NT2/D1 (cell line): Measurements from ENCODE around the gene HOPX.
"Not testable (repeated sequence)": the region's sequence is repeated elsewhere in the genome, so short reads cannot be mapped to it uniquely, and the experiment has no call there.

Experiments used
- SUZ12 ChIP-seq: IDR thresholded peaks from 2 replicates; pipeline ENCODE4 v1.6.1; 2011; ENCODE audit not compliant: insufficient read length, insufficient read depth; ENCODE audit errors: extremely low read depth
- YY1 ChIP-seq: IDR thresholded peaks from 2 replicates; pipeline ENCODE4 v1.6.1; 2011; ENCODE audit not compliant: insufficient read length, insufficient read depth

DNA sequence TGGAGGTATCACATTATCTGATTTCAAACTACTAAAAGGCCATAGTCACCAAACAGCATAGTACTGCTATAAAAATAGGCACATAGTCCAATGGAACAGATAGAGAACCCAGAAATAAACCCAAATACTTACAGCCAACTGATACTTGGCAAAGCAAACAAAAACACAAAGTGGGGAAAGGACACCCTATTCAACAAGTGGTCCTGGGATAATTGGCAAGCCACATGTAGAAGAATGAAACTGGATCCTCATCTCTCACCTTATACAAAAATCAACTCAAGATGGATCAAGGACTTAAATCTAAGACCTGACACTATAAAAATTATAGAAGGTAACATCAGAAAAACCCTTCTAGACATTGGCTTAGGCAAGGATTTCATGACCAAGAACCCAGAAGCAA, 70.9 kb downstream of the HOPX start:
- TF ChIP-seq SUZ12, YY1: not testable (repeated sequence)
